Measurements from ENCODE around the gene PBX3. TPM values are rescaled to one million over a fixed set of nuclear protein-coding genes. Genes with fewer than 3 reads are reported as not detected.

PBX3 gene
- total and polyA plus RNA-seq, 2 of the 13 experiments (the other 11 are each of a cell fraction or from before 2014, with no cell fraction given), result 6.0 to 11.2 TPM

DNA sequence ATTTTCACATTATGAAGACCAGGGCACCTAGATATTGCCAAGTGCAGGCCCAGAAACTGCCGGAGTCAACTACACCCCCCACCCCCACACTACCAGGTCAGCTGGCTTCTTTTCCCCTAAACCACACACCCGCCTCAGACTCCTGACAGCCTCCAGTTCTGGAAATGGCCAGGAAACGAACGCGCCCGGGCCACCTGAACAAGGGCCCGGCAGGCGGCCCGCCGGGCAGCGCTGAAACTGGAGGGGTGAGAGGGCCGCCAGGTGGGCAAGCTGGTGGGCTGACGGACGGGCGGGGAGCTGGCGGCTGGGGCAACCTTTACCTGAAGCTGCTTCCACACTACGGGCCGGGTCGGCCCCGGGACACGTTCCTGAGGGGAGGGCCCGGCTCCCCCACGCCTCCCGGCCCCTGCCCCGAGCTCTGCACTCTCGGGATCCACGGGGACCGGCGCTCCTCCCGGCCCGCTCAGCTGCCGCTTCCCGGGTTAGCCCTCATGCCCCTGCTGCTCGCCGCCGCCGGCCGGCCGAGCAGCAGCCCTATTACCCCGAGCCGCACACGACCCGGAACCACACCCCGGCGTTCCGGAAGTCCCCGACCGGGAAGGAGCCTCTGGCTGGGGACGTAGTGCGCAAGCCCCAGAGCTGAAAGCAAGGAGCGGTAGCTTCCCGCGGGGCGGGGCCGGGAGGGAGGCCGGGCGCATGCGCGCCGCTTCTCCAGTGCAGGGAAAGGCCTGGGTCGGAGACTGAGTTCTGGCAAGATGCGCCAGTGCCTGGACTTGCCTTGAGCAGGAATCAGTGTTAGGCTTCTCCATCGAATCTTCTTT is 40.3 kb upstream of the PBX3 start, which contains the start of gene MAPKAP1 (continued):
- no peak for TF ChIP-seq ZSCAN29 (CRISPR knock-in tag; conservative IDR thresholded peaks at IDR 0.05)
- no peak; the same call in 1 of the 2 replicates for TF ChIP-seq NR2F2 (IDR thresholded peaks at IDR 0.05; ENCODE audit: borderline replicate concordance, low read depth)
- TF ChIP-seq, protein P1, sequence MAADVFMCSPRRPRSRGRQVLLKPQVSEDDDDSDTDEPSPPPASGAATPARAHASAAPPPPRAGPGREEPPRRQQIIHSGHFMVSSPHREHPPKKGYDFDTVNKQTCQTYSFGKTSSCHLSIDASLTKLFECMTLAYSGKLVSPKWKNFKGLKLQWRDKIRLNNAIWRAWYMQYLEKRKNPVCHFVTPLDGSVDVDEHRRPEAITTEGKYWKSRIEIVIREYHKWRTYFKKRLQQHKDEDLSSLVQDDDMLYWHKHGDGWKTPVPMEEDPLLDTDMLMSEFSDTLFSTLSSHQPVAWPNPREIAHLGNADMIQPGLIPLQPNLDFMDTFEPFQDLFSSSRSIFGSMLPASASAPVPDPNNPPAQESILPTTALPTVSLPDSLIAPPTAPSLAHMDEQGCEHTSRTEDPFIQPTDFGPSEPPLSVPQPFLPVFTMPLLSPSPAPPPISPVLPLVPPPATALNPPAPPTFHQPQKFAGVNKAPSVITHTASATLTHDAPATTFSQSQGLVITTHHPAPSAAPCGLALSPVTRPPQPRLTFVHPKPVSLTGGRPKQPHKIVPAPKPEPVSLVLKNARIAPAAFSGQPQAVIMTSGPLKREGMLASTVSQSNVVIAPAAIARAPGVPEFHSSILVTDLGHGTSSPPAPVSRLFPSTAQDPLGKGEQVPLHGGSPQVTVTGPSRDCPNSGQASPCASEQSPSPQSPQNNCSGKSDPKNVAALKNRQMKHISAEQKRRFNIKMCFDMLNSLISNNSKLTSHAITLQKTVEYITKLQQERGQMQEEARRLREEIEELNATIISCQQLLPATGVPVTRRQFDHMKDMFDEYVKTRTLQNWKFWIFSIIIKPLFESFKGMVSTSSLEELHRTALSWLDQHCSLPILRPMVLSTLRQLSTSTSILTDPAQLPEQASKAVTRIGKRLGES (CRISPR knock-in tag; IDR thresholded peaks at IDR 0.05; ENCODE audit: borderline replicate concordance), result no peak
- TF ChIP-seq ZNF256 (CRISPR knock-in tag; conservative IDR thresholded peaks at IDR 0.05), result no peak
- TF ChIP-seq MLX (CRISPR knock-in tag; IDR thresholded peaks at IDR 0.05), result no peak
- TF ChIP-seq SMYD3 (CRISPR knock-in tag; IDR thresholded peaks at IDR 0.05), result no peak
- no peak for TF ChIP-seq ISX (CRISPR knock-in tag; conservative IDR thresholded peaks at IDR 0.05)
- TF ChIP-seq ZNF510 (CRISPR knock-in tag; IDR thresholded peaks at IDR 0.05; ENCODE audit: low read depth), result peak; percentile 74; the same call in 1 of the 2 replicates
- peak; percentile 64 for TF ChIP-seq ETV5 (CRISPR knock-in tag; IDR thresholded peaks at IDR 0.05; ENCODE audit: borderline replicate concordance)
- TF ChIP-seq ZFP1 (CRISPR knock-in tag; IDR thresholded peaks at IDR 0.05), result no peak
- TF ChIP-seq ZNF136 (CRISPR knock-in tag; IDR thresholded peaks at IDR 0.05; ENCODE audit: low read depth), result no peak
- peak; percentile 44; the same call in 1 of the 2 replicates for TF ChIP-seq ZNF747 (CRISPR knock-in tag; IDR thresholded peaks at IDR 0.05; ENCODE audit: borderline replicate concordance)
- no peak for TF ChIP-seq ZBTB8A (CRISPR knock-in tag; IDR thresholded peaks at IDR 0.05; ENCODE audit: borderline replicate concordance, low read depth)
- no peak for TF ChIP-seq RFX1 (IDR thresholded peaks at IDR 0.05)
- 0 out of 2 replicates have a peak, but pooled peaks have one; percentile 9 for TF ChIP-seq STAT5B (CRISPR knock-in tag; IDR thresholded peaks at IDR 0.05)
- TF ChIP-seq ZNF746 (CRISPR knock-in tag; IDR thresholded peaks at IDR 0.05), result 0 out of 2 replicates have a peak, but pooled peaks have one; percentile 15
- no peak for TF ChIP-seq KLF11 (CRISPR knock-in tag; IDR thresholded peaks at IDR 0.05)
- peak; percentile 54; the same call in 1 of the 2 replicates for TF ChIP-seq RFXAP (CRISPR knock-in tag; IDR thresholded peaks at IDR 0.05; ENCODE audit: borderline replicate concordance)
- TF ChIP-seq, protein P2, sequence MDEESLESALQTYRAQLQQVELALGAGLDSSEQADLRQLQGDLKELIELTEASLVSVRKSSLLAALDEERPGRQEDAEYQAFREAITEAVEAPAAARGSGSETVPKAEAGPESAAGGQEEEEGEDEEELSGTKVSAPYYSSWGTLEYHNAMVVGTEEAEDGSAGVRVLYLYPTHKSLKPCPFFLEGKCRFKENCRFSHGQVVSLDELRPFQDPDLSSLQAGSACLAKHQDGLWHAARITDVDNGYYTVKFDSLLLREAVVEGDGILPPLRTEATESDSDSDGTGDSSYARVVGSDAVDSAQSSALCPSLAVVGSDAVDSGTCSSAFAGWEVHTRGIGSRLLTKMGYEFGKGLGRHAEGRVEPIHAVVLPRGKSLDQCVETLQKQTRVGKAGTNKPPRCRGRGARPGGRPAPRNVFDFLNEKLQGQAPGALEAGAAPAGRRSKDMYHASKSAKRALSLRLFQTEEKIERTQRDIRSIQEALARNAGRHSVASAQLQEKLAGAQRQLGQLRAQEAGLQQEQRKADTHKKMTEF (CRISPR knock-in tag; IDR thresholded peaks at IDR 0.05), result peak; percentile 77; the same call in 1 of the 2 replicates
- no peak for TF ChIP-seq ZNF101 (CRISPR knock-in tag; IDR thresholded peaks at IDR 0.05; ENCODE audit: borderline replicate concordance, low read depth)
- no peak for TF ChIP-seq SALL2 (CRISPR knock-in tag; IDR thresholded peaks at IDR 0.05)

Measured in HepG2 (cell line).